Neural cell (in vitro differentiated cells): ENCODE data around the gene SPECC1L. TPM values are rescaled to one million over a fixed set of nuclear protein-coding genes. Genes with fewer than 3 reads are reported as not detected.

Experiments used
- H2AFZ ChIP-seq: fragments of 200-600, 300-800 bp; sonication (generic), shearing (Covaris generic); 2 replicates; pipeline ENCODE4 v1.6.0; 2014; ENCODE audit warnings: low read depth, mild to moderate bottlenecking, antibody characterized with exemption, low read length, moderate library complexity
- H3F3A ChIP-seq: fragments of 200-600 bp; shearing (Covaris generic); 2 replicates; pipeline ENCODE4 v1.6.1; 2016; ENCODE audit warnings: mild to moderate bottlenecking, moderate library complexity, mixed read lengths, antibody characterized with exemption, low read length; ENCODE audit not compliant: insufficient read depth, poor library complexity, severe bottlenecking
- H3K27ac ChIP-seq: fragments of 200-600, 300-800 bp; sonication (generic), shearing (Covaris generic); 2 replicates; pipeline ENCODE4 v1.5.1; 2014; ENCODE audit warnings: mild to moderate bottlenecking, low read length, moderate library complexity
- H3K27me3 ChIP-seq: fragments of 300-800, 200-600 bp; sonication (generic), shearing (Covaris generic); 2 replicates; pipeline ENCODE4 v1.6.0; 2014; ENCODE audit warnings: mild to moderate bottlenecking, low read depth, low read length, moderate library complexity; ENCODE audit not compliant: insufficient read depth
- H3K36me3 ChIP-seq: fragments of 300-800, 200-600 bp; sonication (generic), shearing (Covaris generic); 2 replicates; pipeline ENCODE4 v1.5.1; 2014; ENCODE audit warnings: mild to moderate bottlenecking, antibody characterized with exemption, low read length, moderate library complexity; ENCODE audit not compliant: insufficient read depth
- H3K4me2 ChIP-seq: fragments of 300-800, 200-600 bp; sonication (generic), shearing (Covaris generic); 2 replicates; pipeline ENCODE4 v1.6.0; 2014; ENCODE audit warnings: mild to moderate bottlenecking, low read length
- H3K4me3 ChIP-seq: fragments of 300-800, 200-600 bp; sonication (generic), shearing (Covaris generic); 2 replicates; pipeline ENCODE4 v1.5.1; 2014; ENCODE audit warnings: mild to moderate bottlenecking, low read length, moderate library complexity
- H3K79me2 ChIP-seq: fragments of 200-600 bp; shearing (Covaris generic); replicated peaks from 2 replicates; pipeline ENCODE4 v1.6.0; 2014; ENCODE audit warnings: mild to moderate bottlenecking, low read length, moderate library complexity; ENCODE audit not compliant: insufficient read depth
- H3K9ac ChIP-seq: fragments of 300-800, 200-600 bp; sonication (generic), shearing (Covaris generic); 2 replicates; pipeline ENCODE4 v1.6.1; 2016; ENCODE audit warnings: mild to moderate bottlenecking, low read length, mixed read lengths
- H3K9me2 ChIP-seq: fragments of 200-600 bp; shearing (Covaris generic); 2 replicates; pipeline ENCODE4 v1.6.1; 2016; ENCODE audit warnings: mild to moderate bottlenecking, low read length, mixed read lengths; ENCODE audit not compliant: insufficient read depth
- H3K9me3 ChIP-seq: fragments of 200-600, 300-800 bp; sonication (generic), shearing (Covaris generic); 2 replicates; pipeline ENCODE4 v1.6.1; 2016; ENCODE audit warnings: mild to moderate bottlenecking, mixed run types, low read length, moderate library complexity, mixed read lengths
- H4K20me1 ChIP-seq: fragments of 200-600 bp; shearing (Covaris generic); 2 replicates; pipeline ENCODE4 v1.6.1; 2016; ENCODE audit warnings: mild to moderate bottlenecking, mixed run types; ENCODE audit not compliant: insufficient read depth
- CTCF ChIP-seq: fragments of 450-650 bp; IDR thresholded peaks from 2 replicates; pipeline ENCODE4 v1.5.1; 2014; ENCODE audit warnings: antibody characterized with exemption, mild to moderate bottlenecking, moderate library complexity; ENCODE audit not compliant: poor library complexity, severe bottlenecking
- EP300 ChIP-seq: fragments of 450-650 bp; conservative IDR thresholded peaks from 2 replicates; pipeline ENCODE4 v1.6.1; 2014; ENCODE audit warnings: antibody characterized with exemption, mild to moderate bottlenecking, moderate library complexity; ENCODE audit not compliant: poor library complexity, severe bottlenecking
- EZH2 ChIP-seq: fragments of 200-600, 300-800 bp; shearing (Covaris generic), sonication (generic); IDR thresholded peaks from 2 replicates; pipeline ENCODE4 v1.6.1; 2014; ENCODE audit warnings: antibody characterized with exemption, low read length, borderline replicate concordance, mild to moderate bottlenecking; ENCODE audit not compliant: insufficient read depth, poor library complexity, severe bottlenecking
- MXI1 ChIP-seq: fragments of 450-650 bp; conservative IDR thresholded peaks from 2 replicates; pipeline ENCODE4 v1.6.1; 2014; ENCODE audit warnings: antibody characterized with exemption, mild to moderate bottlenecking; ENCODE audit not compliant: poor library complexity, severe bottlenecking
- POLR2AphosphoS5 ChIP-seq: IDR thresholded peaks from 2 replicates; pipeline ENCODE4 v1.6.1; 2012
- RAD21 ChIP-seq: fragments of 450-650 bp; conservative IDR thresholded peaks from 2 replicates; pipeline ENCODE4 v1.6.1; 2014; ENCODE audit warnings: antibody characterized with exemption, mild to moderate bottlenecking, moderate library complexity
- SMC3 ChIP-seq: fragments of 450-650 bp; conservative IDR thresholded peaks from 2 replicates; pipeline ENCODE4 v1.6.1; 2014; ENCODE audit warnings: antibody characterized with exemption, mild to moderate bottlenecking, moderate library complexity; ENCODE audit not compliant: poor library complexity
- TAF1 ChIP-seq: IDR thresholded peaks from 2 replicates; pipeline ENCODE4 v1.6.1; 2012; ENCODE audit warnings: low read depth
- polyA plus RNA-seq: library from polyadenylated mRNA; depleted of rRNA; stranded (reverse); fragments of >200 nt; gene quantifications from 2 replicates; pipeline ENCODE4 v1.2.3, GENCODE V29; 2014
- TF ChIP-seq, protein P1 (sequence below): IDR thresholded peaks from 2 replicates; pipeline ENCODE4 v1.6.1; 2012; ENCODE audit warnings: borderline replicate concordance

The SPECC1L gene
- polyA plus RNA-seq, 1 donor from 2014 or later: 27.1 TPM

DNA sequence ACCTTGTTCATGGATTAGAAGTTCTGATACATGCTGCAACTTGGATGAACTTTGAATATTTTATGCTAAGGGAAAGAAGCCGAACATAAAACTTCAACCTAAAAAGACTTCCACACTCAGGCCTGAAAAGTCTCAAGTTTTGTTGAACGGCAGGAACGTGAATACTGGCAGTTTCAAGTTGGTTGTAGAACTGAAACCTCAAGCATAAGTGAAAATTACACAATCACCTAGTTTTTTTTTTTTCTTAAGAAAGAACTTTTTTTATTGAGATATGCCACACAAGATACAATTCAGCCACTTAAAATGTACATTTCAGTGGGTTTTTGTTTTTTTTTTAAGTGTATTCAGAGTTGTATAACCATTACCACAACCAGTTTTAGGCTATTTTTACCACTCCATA lies 106.0 kb downstream of the SPECC1L start:
- H3K36me3 ChIP-seq: peaks cover 13% of the 10 kb centered on the region
- H3K4me3 ChIP-seq: no peak overlapping the region

DNA sequence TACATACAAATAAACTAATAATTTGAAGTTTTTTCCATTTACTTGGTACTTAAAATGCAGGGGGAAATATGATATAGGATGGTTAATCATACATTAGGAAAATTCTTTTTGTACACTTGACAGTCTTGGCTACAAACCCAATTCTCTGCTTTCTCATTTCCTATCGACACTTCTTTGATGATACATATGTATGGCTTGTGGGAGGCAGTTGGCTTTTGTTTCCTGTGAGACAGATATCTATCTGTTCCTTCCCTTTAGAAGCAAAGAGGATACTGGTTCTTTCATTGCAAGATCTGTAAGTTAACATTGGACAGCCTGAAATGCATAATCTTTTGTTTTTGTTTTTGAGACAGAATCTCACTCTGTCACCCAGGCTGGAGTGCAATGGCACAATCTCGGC lies 108.9 kb downstream of the SPECC1L start:
- no peak overlapping the region for H3K27ac ChIP-seq
- H3K79me2 ChIP-seq: no peaks in the 10 kb centered on the region
- no peak overlapping the region for H2AFZ ChIP-seq
- no peaks in the 10 kb centered on the region for H3K9me3 ChIP-seq
- no peak overlapping the region for H3K4me2 ChIP-seq
- H3K9ac ChIP-seq: no peak overlapping the region
- H3K27me3 ChIP-seq: no peaks in the 10 kb centered on the region
- H3F3A ChIP-seq: no peaks in the 10 kb centered on the region
- H3K36me3 ChIP-seq: peaks cover 9% of the 10 kb centered on the region
- H3K4me3 ChIP-seq: no peak overlapping the region
- H3K9me2 ChIP-seq: no peaks in the 10 kb centered on the region
- H4K20me1 ChIP-seq: no peaks in the 10 kb centered on the region
- TF ChIP-seq CTCF (no peak), RAD21 (no peak), SMC3 (no peak), EP300 (no peak), EZH2 (no peak), TAF1 (no peak), MXI1 (no peak), POLR2AphosphoS5 (no peak)
- TF ChIP-seq, protein P1, sequence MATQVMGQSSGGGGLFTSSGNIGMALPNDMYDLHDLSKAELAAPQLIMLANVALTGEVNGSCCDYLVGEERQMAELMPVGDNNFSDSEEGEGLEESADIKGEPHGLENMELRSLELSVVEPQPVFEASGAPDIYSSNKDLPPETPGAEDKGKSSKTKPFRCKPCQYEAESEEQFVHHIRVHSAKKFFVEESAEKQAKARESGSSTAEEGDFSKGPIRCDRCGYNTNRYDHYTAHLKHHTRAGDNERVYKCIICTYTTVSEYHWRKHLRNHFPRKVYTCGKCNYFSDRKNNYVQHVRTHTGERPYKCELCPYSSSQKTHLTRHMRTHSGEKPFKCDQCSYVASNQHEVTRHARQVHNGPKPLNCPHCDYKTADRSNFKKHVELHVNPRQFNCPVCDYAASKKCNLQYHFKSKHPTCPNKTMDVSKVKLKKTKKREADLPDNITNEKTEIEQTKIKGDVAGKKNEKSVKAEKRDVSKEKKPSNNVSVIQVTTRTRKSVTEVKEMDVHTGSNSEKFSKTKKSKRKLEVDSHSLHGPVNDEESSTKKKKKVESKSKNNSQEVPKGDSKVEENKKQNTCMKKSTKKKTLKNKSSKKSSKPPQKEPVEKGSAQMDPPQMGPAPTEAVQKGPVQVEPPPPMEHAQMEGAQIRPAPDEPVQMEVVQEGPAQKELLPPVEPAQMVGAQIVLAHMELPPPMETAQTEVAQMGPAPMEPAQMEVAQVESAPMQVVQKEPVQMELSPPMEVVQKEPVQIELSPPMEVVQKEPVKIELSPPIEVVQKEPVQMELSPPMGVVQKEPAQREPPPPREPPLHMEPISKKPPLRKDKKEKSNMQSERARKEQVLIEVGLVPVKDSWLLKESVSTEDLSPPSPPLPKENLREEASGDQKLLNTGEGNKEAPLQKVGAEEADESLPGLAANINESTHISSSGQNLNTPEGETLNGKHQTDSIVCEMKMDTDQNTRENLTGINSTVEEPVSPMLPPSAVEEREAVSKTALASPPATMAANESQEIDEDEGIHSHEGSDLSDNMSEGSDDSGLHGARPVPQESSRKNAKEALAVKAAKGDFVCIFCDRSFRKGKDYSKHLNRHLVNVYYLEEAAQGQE: no peak

More for the DNA sequence above, 106.0 kb downstream of the SPECC1L start:
- Histone ChIP-seq H3K79me2 (no peaks in the 10 kb centered on the region), H3K27me3 (no peaks in the 10 kb centered on the region), H4K20me1 (no peaks in the 10 kb centered on the region), H2AFZ (no peak overlapping the region), H3K9me3 (no peaks in the 10 kb centered on the region), H3K27ac (no peak overlapping the region), H3K4me2 (no peak overlapping the region), H3F3A (no peaks in the 10 kb centered on the region), H3K9ac (no peak overlapping the region), H3K9me2 (no peaks in the 10 kb centered on the region)
- TF ChIP-seq, protein P1: no peak
- no peak for TF ChIP-seq POLR2AphosphoS5
